Osteocyte (in vitro differentiated cells): ENCODE measurements around the gene FAF2. TPM values are rescaled to one million over a fixed set of nuclear protein-coding genes. Genes with fewer than 3 reads are reported as not detected.
A peak's percentile ranks its signal among the peaks of the same experiment; 100 is the strongest.

Experiments
- DNase-seq: peaks from one replicate; pipeline ENCODE4 v3.0.0; 2021; ENCODE audit warnings: mixed read lengths; ENCODE audit not compliant: unreplicated experiment; ENCODE audit errors: extremely low spot score
- H3K27ac Mint-ChIP-seq: one replicate; pipeline ENCODE4 v1.8.0; 2021; ENCODE audit warnings: mild to moderate bottlenecking, mixed read lengths; ENCODE audit not compliant: unreplicated experiment
- H3K27me3 Mint-ChIP-seq: one replicate; pipeline ENCODE4 v1.8.0; 2021; ENCODE audit warnings: mixed read lengths; ENCODE audit not compliant: unreplicated experiment
- H3K36me3 Mint-ChIP-seq: one replicate; pipeline ENCODE4 v1.8.0; 2021; ENCODE audit warnings: mixed read lengths; ENCODE audit not compliant: unreplicated experiment
- H3K4me1 Mint-ChIP-seq: one replicate; pipeline ENCODE4 v1.8.0; 2021; ENCODE audit warnings: mixed read lengths; ENCODE audit not compliant: unreplicated experiment
- H3K4me3 Mint-ChIP-seq: one replicate; pipeline ENCODE4 v1.8.0; 2021; ENCODE audit warnings: mild to moderate bottlenecking, moderate library complexity, mixed read lengths; ENCODE audit not compliant: unreplicated experiment
- H3K9me3 Mint-ChIP-seq: one replicate; pipeline ENCODE4 v1.8.0; 2021; ENCODE audit warnings: mixed read lengths; ENCODE audit not compliant: unreplicated experiment
- CTCF ChIP-seq: fragments of 200-600 bp; sonication (generic); IDR thresholded peaks from 2 replicates; pipeline ENCODE4 v1.5.0; 2021; ENCODE audit warnings: antibody characterized with exemption, mild to moderate bottlenecking, moderate library complexity
- total RNA-seq: library from RNA; stranded (reverse); gene quantifications from 2 replicates; pipeline ENCODE4 v1.2.1, GENCODE V29; 2021

FAF2 gene
- total RNA-seq, 1 donor from 2014 or later = 46.9 TPM

GRCh38 chr5:176458904-176459561 lies 10.8 kb downstream of the FAF2 start:
- no peak for DNase-seq
- no peak for TF ChIP-seq CTCF
- Mint-ChIP-seq H3K9me3 (no peaks in the 10 kb centered on the region), H3K4me3 (no peak overlapping the region), H3K4me1 (peaks cover 15% of the 10 kb centered on the region), H3K27me3 (no peaks in the 10 kb centered on the region), H3K27ac (peak overlapping the region; percentile 14), H3K36me3 (peaks cover 11% of the 10 kb centered on the region)

GRCh38 chr5:176461349-176461748 lies 13.2 kb downstream of the FAF2 start:
- TF ChIP-seq CTCF = no peak
- no peaks in the 10 kb centered on the region for H3K27me3 Mint-ChIP-seq

GRCh38 chr5:176463113-176463764 lies 15.1 kb downstream of the FAF2 start:
- TF ChIP-seq CTCF = no peak
- no peak for DNase-seq
- Mint-ChIP-seq H3K9me3 (no peaks in the 10 kb centered on the region), H3K4me3 (no peak overlapping the region), H3K36me3 (peaks cover 6% of the 10 kb centered on the region), H3K4me1 (peaks cover 29% of the 10 kb centered on the region), H3K27me3 (no peaks in the 10 kb centered on the region), H3K27ac (peak overlapping the region; percentile 57)

More at GRCh38 chr5:176461349-176461748, 13.2 kb downstream of the FAF2 start:
- peak overlapping the region; percentile 14 for H3K27ac Mint-ChIP-seq
- H3K36me3 Mint-ChIP-seq = peaks cover 11% of the 10 kb centered on the region
- no peak overlapping the region for H3K4me3 Mint-ChIP-seq
- no peaks in the 10 kb centered on the region for H3K9me3 Mint-ChIP-seq
- no peak for DNase-seq
- peaks cover 23% of the 10 kb centered on the region for H3K4me1 Mint-ChIP-seq

GRCh38 chr5:176466245-176466871 lies 18.2 kb downstream of the FAF2 start:
- TF ChIP-seq CTCF = no peak
- Mint-ChIP-seq H3K4me3 (no peak overlapping the region), H3K36me3 (no peaks in the 10 kb centered on the region), H3K4me1 (peaks cover 23% of the 10 kb centered on the region), H3K27me3 (no peaks in the 10 kb centered on the region), H3K27ac (peak overlapping the region; percentile 71), H3K9me3 (no peaks in the 10 kb centered on the region)
- no peak for DNase-seq

- Mint-ChIP-seq H3K4me3 (no peak overlapping the region), H3K36me3 (peaks cover 17% of the 10 kb centered on the region), H3K9me3 (peaks cover 3% of the 10 kb centered on the region), H3K4me1 (peaks cover 27% of the 10 kb centered on the region), H3K27me3 (no peaks in the 10 kb centered on the region), H3K27ac (no peak overlapping the region)
- no peak for DNase-seq
- no peak for TF ChIP-seq CTCF
Measured at GRCh38 chr5:176469296-176469695, 21.1 kb downstream of the FAF2 start.
